Uterus (tissue), 4 donors: ENCODE measurements around the gene TRMT6. TPM values are rescaled to one million over a fixed set of nuclear protein-coding genes. Genes with fewer than 3 reads are reported as not detected.

Experiments
- DNase-seq, 2 donors: peaks; one replicate each; pipeline ENCODE4 v3.0.0-alpha.2; 2019 to 2020
- H3K27ac ChIP-seq, 2 donors: fragments of 200-600 bp; sonication (generic); 1 replicate in 1 of 2; 2 replicates in 1 of 2; pipeline ENCODE4 v1.5.1; 2016 to 2018
- H3K27me3 ChIP-seq, 2 donors: fragments of 200-600 bp; sonication (generic); one replicate each; pipeline ENCODE4 v1.5.1; 2018 to 2019; ENCODE audit warnings: control low read depth in 1 of 2
- H3K36me3 ChIP-seq, 2 donors: fragments of 200-600 bp; sonication (generic); one replicate each; pipeline ENCODE4 v1.5.1; 2019; ENCODE audit warnings: control low read depth in 1 of 2
- H3K4me1 ChIP-seq, 2 donors: fragments of 200-600 bp; sonication (generic); one replicate each; pipeline ENCODE4 v1.5.1; 2018 to 2019; ENCODE audit warnings: control low read depth in 1 of 2
- H3K4me3 ChIP-seq, 2 donors: fragments of 200-600 bp; sonication (generic); 1 replicate in 1 of 2; 2 replicates in 1 of 2; pipeline ENCODE4 v1.5.1; 2018 to 2019; ENCODE audit warnings: mild to moderate bottlenecking in 1 of 2
- H3K9me3 ChIP-seq, 2 donors: fragments of 200-600 bp; sonication (generic); one replicate each; pipeline ENCODE4 v1.5.1; 2019; ENCODE audit warnings: control low read depth in 1 of 2
- POLR2A ChIP-seq, 2 donors: fragments of 450-650 bp; IDR thresholded peaks; one replicate each; pipeline ENCODE4 v1.6.1; 2016; ENCODE audit warnings: antibody characterized with exemption in 2 of 2, mild to moderate bottlenecking in 1 of 2, moderate library complexity in 1 of 2
- intact Hi-C: fragments of 100-400 bp; cut with DNase I; formaldehyde crosslinking; loops from one replicate; pipeline ENCODE4 v1.15.1; 2023; ENCODE audit warnings: low total_unique reads
- total RNA-seq, 4 donors: library from RNA; depleted of rRNA in 3 of 4; stranded (reverse); fragments of >200 nt in 3 of 4; gene quantifications; one replicate each; pipeline versions ENCODE4 v1.1.0 to v1.2.4, GENCODE V29; 2014 to 2023
- TF ChIP-seq, protein P1 (sequence below), 4 experiments: fragments of 200-600 bp in 2 of 4; fragments of 450-650 bp in 2 of 4; sonication (generic) in 2 of 4; IDR thresholded peaks; one replicate each; pipeline ENCODE4 v1.5.1; 2016 to 2019; ENCODE audit warnings: antibody characterized with exemption in 4 of 4, mild to moderate bottlenecking in 2 of 4, moderate library complexity in 1 of 4
- donor health status: DM: yes; HTN: yes; CAD: no.

TRMT6 gene
- total RNA-seq, 4 donors from 2014 or later, result 1.8 to 11.9 (median 4.0) TPM

DNA sequence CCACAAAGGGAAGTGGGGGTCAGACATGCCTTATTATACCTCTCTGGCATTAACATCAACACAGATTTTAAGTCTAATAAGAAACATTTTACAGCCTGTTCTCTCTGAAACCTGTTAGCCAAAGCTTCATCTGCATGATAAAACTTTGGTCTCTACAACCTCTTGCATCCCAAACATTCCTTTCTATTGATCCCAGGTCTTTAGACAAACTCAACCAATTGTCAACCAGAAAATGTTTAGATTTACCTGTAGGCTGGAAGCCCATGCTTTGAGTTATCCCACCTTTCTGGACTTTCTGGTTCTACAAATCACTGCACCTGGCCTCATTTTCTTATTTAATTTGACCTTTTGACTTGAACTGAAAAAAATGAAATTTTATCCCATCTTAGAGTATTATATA is 20.9 kb upstream of the TRMT6 start:
- Histone ChIP-seq H3K27ac (no peak overlapping the region), H3K4me1 (no peaks in the 10 kb centered on the region), H3K9me3 (no peaks in the 10 kb centered on the region), H3K36me3 (no peaks in the 10 kb centered on the region), H3K4me3 (no peak overlapping the region), H3K27me3 (no peaks in the 10 kb centered on the region)
- TF ChIP-seq POLR2A (IDR thresholded peaks at IDR 0.05), result no peak
- TF ChIP-seq, protein P1, sequence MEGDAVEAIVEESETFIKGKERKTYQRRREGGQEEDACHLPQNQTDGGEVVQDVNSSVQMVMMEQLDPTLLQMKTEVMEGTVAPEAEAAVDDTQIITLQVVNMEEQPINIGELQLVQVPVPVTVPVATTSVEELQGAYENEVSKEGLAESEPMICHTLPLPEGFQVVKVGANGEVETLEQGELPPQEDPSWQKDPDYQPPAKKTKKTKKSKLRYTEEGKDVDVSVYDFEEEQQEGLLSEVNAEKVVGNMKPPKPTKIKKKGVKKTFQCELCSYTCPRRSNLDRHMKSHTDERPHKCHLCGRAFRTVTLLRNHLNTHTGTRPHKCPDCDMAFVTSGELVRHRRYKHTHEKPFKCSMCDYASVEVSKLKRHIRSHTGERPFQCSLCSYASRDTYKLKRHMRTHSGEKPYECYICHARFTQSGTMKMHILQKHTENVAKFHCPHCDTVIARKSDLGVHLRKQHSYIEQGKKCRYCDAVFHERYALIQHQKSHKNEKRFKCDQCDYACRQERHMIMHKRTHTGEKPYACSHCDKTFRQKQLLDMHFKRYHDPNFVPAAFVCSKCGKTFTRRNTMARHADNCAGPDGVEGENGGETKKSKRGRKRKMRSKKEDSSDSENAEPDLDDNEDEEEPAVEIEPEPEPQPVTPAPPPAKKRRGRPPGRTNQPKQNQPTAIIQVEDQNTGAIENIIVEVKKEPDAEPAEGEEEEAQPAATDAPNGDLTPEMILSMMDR (IDR thresholded peaks at IDR 0.05), result no peak
- no peak for DNase-seq
- intact Hi-C loops, result no loop called here

DNA sequence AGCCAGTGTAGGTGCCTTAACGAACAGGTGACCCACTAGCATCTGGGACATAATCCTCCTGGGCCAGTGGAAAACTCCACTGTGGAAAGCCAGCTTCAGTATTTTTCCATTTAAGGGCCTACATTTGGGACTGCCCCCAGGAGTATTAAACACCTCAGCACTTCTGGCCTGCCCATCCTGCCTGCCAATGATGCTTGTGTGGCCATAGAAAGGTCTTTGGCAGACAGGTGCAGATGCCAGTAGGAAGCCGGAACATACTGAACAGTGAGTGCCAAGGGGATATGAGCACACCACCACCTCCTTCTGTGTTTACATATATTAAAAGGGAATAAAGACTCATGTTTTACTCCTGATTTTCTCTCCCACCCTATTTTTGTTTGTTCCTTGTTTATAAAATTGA is 20.0 kb upstream of the TRMT6 start:
- TF ChIP-seq, protein P1 (IDR thresholded peaks at IDR 0.05), result no peak
- TF ChIP-seq POLR2A (IDR thresholded peaks at IDR 0.05), result no peak
- no peaks in the 10 kb centered on the region for H3K9me3 ChIP-seq

DNA sequence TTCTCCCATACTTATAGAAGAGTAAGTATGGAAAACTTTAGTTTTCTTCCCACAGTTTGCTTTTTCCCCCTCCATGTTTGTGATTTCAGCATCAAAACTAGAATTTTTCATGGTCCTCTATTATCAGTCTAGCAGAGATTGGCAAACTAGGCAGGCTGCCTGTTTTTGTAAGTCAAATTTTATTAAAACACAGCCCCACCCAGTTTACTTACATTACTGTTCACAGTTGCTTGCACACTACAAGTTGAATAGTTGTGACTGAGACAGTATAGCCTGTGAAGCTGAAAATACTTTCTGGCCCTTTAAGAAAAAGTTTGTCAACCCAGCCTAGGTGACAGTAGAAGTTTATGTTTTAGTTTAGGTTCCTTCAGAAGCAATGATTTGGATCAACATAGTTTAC is 19.6 kb upstream of the TRMT6 start:
- no peaks in the 10 kb centered on the region for H3K36me3 ChIP-seq
- no peak overlapping the region for H3K4me3 ChIP-seq
- H3K4me1 ChIP-seq, result no peaks in the 10 kb centered on the region
- no peaks in the 10 kb centered on the region for H3K9me3 ChIP-seq
- no peak overlapping the region for H3K27ac ChIP-seq
- TF ChIP-seq, protein P1 (IDR thresholded peaks at IDR 0.05), result no peak
- no peak for TF ChIP-seq POLR2A (IDR thresholded peaks at IDR 0.05)
- intact Hi-C loops, result no loop called here
- DNase-seq, result no peak
- H3K27me3 ChIP-seq, result no peaks in the 10 kb centered on the region

More for the DNA sequence above, 20.0 kb upstream of the TRMT6 start:
- no peak for DNase-seq
- H3K27ac ChIP-seq, result no peak overlapping the region
- H3K27me3 ChIP-seq, result no peaks in the 10 kb centered on the region
- no peaks in the 10 kb centered on the region for H3K36me3 ChIP-seq
- no peaks in the 10 kb centered on the region for H3K4me1 ChIP-seq
- H3K4me3 ChIP-seq, result no peak overlapping the region
- intact Hi-C loops, result no loop called here

DNA sequence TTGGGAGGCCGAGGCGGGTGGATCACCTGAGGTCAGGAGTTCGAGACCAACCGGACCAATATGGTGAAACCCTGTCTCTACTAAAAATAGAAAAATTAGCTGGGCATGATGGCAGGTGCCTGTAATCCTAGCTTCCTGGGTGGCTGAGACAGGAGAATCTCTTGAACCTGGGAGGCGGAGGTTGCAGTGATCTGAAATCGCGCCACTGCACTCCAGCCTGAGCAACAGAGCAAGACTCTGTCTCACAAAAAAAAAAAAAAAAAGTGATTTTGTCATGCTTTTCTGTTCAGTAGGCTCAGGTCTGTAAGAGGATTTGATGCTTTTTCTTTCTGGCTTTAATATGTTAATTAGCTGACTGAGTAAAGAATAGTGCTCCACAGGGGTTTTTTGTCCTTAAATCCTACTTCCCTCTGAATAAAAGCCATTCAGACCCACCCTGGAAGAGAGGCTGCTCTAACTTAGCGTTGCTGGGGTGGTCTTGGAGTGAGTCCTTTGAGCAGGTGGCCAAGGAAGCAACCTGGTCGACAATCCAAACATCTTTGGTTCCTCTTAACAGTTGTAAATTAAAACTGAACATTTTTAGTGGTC is 19.1 kb upstream of the TRMT6 start:
- H3K27me3 ChIP-seq, result no peaks in the 10 kb centered on the region
- TF ChIP-seq, protein P1 (IDR thresholded peaks at IDR 0.05), result no peak
- TF ChIP-seq POLR2A (IDR thresholded peaks at IDR 0.05), result no peak
- no peak for DNase-seq
- no peak overlapping the region for H3K4me3 ChIP-seq
- intact Hi-C loops, result no loop called here
- no peaks in the 10 kb centered on the region for H3K4me1 ChIP-seq
- H3K9me3 ChIP-seq, result no peaks in the 10 kb centered on the region
- H3K27ac ChIP-seq, result no peak overlapping the region
- H3K36me3 ChIP-seq, result no peaks in the 10 kb centered on the region

DNA sequence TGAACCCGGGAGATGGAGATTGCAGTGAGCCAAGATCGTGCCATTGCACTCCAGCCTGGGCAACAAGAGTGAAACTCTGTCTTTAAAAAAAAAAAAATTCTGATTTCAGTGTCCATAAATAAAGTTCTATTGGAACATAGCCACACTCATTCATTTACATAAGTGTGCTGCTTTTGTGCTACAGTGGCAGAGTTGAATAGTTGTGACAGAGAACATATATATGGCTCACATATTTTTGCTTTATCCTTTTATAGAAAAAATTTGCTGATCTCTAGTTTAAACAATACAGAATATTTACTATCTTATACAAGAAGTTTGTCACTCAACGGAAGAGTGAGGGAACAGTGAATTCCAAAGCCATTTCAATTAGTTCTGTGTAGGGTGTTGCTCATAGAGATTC is 18.1 kb upstream of the TRMT6 start:
- Histone ChIP-seq H3K36me3 (no peaks in the 10 kb centered on the region), H3K27ac (no peak overlapping the region), H3K9me3 (no peaks in the 10 kb centered on the region), H3K4me3 (no peak overlapping the region), H3K4me1 (no peaks in the 10 kb centered on the region), H3K27me3 (no peaks in the 10 kb centered on the region)
- intact Hi-C loops, result no loop called here
- TF ChIP-seq, protein P1 (IDR thresholded peaks at IDR 0.05), result no peak
- no peak for TF ChIP-seq POLR2A (IDR thresholded peaks at IDR 0.05)
- DNase-seq, result no peak
